ENCODE data around the gene RABL2B.
"Not testable (repeated sequence)": the region's sequence is repeated elsewhere in the genome, so short reads cannot be mapped to it uniquely, and the experiment has no call there.

Gene RABL2B

DNA sequence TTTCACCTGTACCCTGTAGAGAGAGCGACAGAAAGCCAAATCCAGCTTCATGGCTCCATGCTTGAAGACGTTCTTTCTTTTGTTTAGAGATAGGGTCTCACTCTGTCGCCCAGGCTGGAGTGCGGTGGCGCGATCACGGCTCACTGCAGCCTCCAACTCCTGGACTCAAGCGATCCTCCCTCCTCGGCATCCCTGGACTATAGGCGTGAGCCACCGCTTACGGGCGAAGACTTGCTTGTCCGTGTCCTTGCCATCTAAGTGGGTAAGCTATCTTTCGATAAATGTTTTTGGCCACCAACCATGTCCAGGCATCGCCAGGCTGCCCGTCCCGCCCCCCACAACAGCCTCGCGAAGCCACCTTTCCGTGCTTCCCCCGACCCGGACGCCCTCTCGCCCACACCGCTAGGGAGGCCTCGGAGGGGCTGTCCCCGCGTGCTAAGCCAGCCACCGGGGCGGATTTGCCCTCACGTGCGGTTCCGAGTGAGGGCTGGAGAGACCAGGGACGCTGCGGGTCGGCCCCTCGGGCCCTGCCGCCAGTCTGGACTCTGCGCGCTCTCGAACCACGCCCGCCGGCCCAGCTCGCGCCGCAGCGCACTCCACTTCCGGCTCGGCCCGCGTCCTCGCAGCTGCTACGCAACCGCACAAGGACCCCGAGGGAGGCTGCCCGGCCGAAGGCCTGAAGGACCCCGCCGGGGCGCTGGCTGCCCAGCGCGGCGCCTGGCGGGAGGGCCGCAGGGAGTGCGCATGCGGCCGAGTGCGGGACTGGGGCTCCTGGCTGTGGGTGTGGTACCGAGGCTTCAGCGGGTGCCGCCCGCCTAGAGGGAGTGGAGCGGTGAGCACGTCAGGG lies at the start of gene RABL2B:
Gene RABL2B, minus strand, starts transcription at position 604 of the 847 bp plus-strand sequence. CDS start 1,342 bp downstream, outside the sequence.
- peak within 1 kb of the TSS; percentile 75 for H3K4me3 ChIP-seq (ENCODE audit: low read length, poor library complexity, severe bottlenecking)
- H3K4me2 ChIP-seq (ENCODE audit: low read depth, low read length, poor library complexity, severe bottlenecking): peak within 1 kb of the TSS; percentile 78
- H3K9me2 ChIP-seq (replicated peaks; ENCODE audit: low read depth, low read length); H3K4me1 ChIP-seq (ENCODE audit: insufficient read depth, low read length, poor library complexity, severe bottlenecking); H3K79me2 ChIP-seq (ENCODE audit: insufficient read depth, low read length); H3F3A ChIP-seq (ENCODE audit: low read depth); H3K36me3 ChIP-seq (ENCODE audit: insufficient read depth, low read length); H3K27me3 ChIP-seq (ENCODE audit: insufficient read depth, low read length, poor library complexity, severe bottlenecking); H3K9me3 ChIP-seq (ENCODE audit: insufficient read depth, low read depth, low read length); H4K20me1 ChIP-seq (ENCODE audit: insufficient read depth, low read length, poor library complexity, severe bottlenecking): not testable (repeated sequence)
- peak within 1 kb of the TSS; percentile 76 for H3K9ac ChIP-seq (ENCODE audit: low read depth, low read length, poor library complexity, severe bottlenecking)
- H2AFZ ChIP-seq (ENCODE audit: low read length): peak within 1 kb of the TSS; percentile 73; the same call in 1 of the 2 replicates

DNA sequence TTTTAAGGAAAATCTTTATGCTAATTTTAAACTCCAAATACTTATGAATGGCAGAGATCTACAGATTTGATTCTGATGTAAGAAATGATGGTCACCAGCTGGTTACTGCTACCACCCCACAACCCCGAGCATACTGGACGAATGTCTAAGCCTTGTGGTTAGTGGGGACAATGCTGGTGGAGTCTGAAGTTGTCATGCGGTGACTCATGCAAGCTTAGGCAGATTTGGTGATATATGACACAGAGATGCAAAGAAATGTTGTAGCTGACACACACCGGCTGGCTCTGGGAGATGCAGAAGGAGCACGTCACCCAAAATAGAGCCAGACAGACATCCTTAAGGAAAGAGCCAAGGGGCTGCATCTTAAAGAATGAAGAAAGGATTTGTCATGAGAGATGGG lies 3.5 kb upstream of the RABL2B start:
- not testable (repeated sequence) for H3K9me2 ChIP-seq (replicated peaks; ENCODE audit: low read depth, low read length); H3K4me2 ChIP-seq (ENCODE audit: low read depth, low read length, poor library complexity, severe bottlenecking); H3K4me3 ChIP-seq (ENCODE audit: low read length, poor library complexity, severe bottlenecking); H3K4me1 ChIP-seq (ENCODE audit: insufficient read depth, low read length, poor library complexity, severe bottlenecking); H3K36me3 ChIP-seq (ENCODE audit: insufficient read depth, low read length); H3K27me3 ChIP-seq (ENCODE audit: insufficient read depth, low read length, poor library complexity, severe bottlenecking); H4K20me1 ChIP-seq (ENCODE audit: insufficient read depth, low read length, poor library complexity, severe bottlenecking); H3K9ac ChIP-seq (ENCODE audit: low read depth, low read length, poor library complexity, severe bottlenecking); H3K9me3 ChIP-seq (ENCODE audit: insufficient read depth, low read depth, low read length); H3F3A ChIP-seq (ENCODE audit: low read depth); H2AFZ ChIP-seq (ENCODE audit: low read length); H3K79me2 ChIP-seq (ENCODE audit: insufficient read depth, low read length)

GRCh38 chr22:50785289-50785688 lies 1.9 kb upstream of the RABL2B start:
- H3K79me2 ChIP-seq (ENCODE audit: insufficient read depth, low read length); H3F3A ChIP-seq (ENCODE audit: low read depth); H3K9me3 ChIP-seq (ENCODE audit: insufficient read depth, low read depth, low read length); H3K4me1 ChIP-seq (ENCODE audit: insufficient read depth, low read length, poor library complexity, severe bottlenecking); H3K4me3 ChIP-seq (ENCODE audit: low read length, poor library complexity, severe bottlenecking); H3K4me2 ChIP-seq (ENCODE audit: low read depth, low read length, poor library complexity, severe bottlenecking); H3K36me3 ChIP-seq (ENCODE audit: insufficient read depth, low read length); H2AFZ ChIP-seq (ENCODE audit: low read length); H4K20me1 ChIP-seq (ENCODE audit: insufficient read depth, low read length, poor library complexity, severe bottlenecking); H3K9me2 ChIP-seq (replicated peaks; ENCODE audit: low read depth, low read length); H3K27me3 ChIP-seq (ENCODE audit: insufficient read depth, low read length, poor library complexity, severe bottlenecking); H3K9ac ChIP-seq (ENCODE audit: low read depth, low read length, poor library complexity, severe bottlenecking): not testable (repeated sequence)

DNA sequence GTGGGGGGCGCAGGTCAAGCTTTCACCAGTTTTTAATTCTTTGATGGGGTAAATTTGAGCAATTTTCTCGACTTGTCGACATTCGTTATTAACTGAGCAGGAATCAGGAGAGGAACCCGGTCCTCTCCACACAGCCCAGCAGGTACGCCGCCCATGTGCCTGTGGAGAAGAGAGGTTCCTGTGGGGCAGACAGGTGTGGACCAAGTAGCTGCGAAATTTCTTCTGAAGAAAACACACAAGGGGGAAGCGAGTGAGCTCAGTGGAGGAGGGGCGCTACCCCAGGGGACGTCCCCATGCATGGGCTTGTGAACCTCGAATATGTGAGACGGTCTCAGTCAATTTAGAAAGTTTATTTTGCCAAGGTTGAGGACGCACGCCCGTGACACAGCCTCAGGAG lies 442 bp upstream of the RABL2B start:
- peak overlapping the region; percentile 73; the same call in 1 of the 2 replicates for H2AFZ ChIP-seq (ENCODE audit: low read length)
- not testable (repeated sequence) for H3F3A ChIP-seq (ENCODE audit: low read depth)

DNA sequence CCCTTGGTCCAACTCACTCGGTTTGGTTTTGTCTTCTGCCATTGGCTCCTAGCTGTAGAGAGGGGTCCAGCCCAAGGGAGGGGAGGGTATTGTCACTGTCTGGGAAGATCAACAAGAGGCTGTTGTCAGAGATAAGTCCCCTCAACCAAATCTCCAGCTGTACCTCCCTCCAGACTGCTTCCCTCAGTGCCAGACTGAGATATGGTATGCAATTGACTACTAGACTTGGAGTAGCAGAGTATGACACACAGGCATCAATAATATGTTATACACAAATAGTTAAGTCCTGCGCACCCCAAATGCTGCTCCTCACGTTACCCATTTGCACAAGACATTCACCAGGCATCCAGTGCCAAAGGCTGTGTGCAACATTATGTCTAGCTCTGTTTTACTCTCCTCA lies 1.2 kb downstream of the RABL2B start:
- not testable (repeated sequence) for H3K4me3 ChIP-seq (ENCODE audit: low read length, poor library complexity, severe bottlenecking); H2AFZ ChIP-seq (ENCODE audit: low read length); H3K9me3 ChIP-seq (ENCODE audit: insufficient read depth, low read depth, low read length); H3K4me1 ChIP-seq (ENCODE audit: insufficient read depth, low read length, poor library complexity, severe bottlenecking); H3K36me3 ChIP-seq (ENCODE audit: insufficient read depth, low read length); H3K9ac ChIP-seq (ENCODE audit: low read depth, low read length, poor library complexity, severe bottlenecking); H4K20me1 ChIP-seq (ENCODE audit: insufficient read depth, low read length, poor library complexity, severe bottlenecking); H3K27me3 ChIP-seq (ENCODE audit: insufficient read depth, low read length, poor library complexity, severe bottlenecking); H3K79me2 ChIP-seq (ENCODE audit: insufficient read depth, low read length); H3F3A ChIP-seq (ENCODE audit: low read depth); H3K9me2 ChIP-seq (replicated peaks; ENCODE audit: low read depth, low read length)
- H3K4me2 ChIP-seq (ENCODE audit: low read depth, low read length, poor library complexity, severe bottlenecking): peak overlapping the region; percentile 42

More for the DNA sequence above, 442 bp upstream of the RABL2B start:
- not testable (repeated sequence) for H4K20me1 ChIP-seq (ENCODE audit: insufficient read depth, low read length, poor library complexity, severe bottlenecking); H3K27me3 ChIP-seq (ENCODE audit: insufficient read depth, low read length, poor library complexity, severe bottlenecking); H3K36me3 ChIP-seq (ENCODE audit: insufficient read depth, low read length); H3K79me2 ChIP-seq (ENCODE audit: insufficient read depth, low read length); H3K9me3 ChIP-seq (ENCODE audit: insufficient read depth, low read depth, low read length); H3K9me2 ChIP-seq (replicated peaks; ENCODE audit: low read depth, low read length); H3K4me1 ChIP-seq (ENCODE audit: insufficient read depth, low read length, poor library complexity, severe bottlenecking)
- Histone ChIP-seq H3K4me3 (ENCODE audit: low read length, poor library complexity, severe bottlenecking) (peak overlapping the region; percentile 70), H3K9ac (ENCODE audit: low read depth, low read length, poor library complexity, severe bottlenecking) (peak overlapping the region; percentile 76), H3K4me2 (ENCODE audit: low read depth, low read length, poor library complexity, severe bottlenecking) (peak overlapping the region; percentile 78)

DNA sequence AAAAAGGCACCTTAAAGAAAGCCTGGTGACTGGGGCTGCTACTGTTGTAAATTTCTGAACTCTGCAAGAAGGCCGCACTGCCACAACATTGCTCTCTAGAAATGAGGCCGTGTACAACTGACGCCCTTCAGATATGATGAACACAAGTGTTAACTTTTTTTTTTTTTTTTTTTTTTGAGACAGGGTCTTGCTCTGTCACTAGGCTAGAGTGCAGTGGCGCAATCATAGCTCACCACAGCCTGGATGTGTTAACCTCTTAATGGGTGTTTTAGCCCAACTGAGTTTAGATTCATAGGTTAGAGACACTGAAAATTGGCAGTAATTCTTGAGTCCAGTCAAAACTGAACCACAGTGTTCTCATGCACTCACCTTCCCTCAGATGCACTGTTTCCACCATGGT lies 3.2 kb downstream of the RABL2B start:
- not testable (repeated sequence) for H3K36me3 ChIP-seq (ENCODE audit: insufficient read depth, low read length); H3K79me2 ChIP-seq (ENCODE audit: insufficient read depth, low read length); H4K20me1 ChIP-seq (ENCODE audit: insufficient read depth, low read length, poor library complexity, severe bottlenecking); H3K4me1 ChIP-seq (ENCODE audit: insufficient read depth, low read length, poor library complexity, severe bottlenecking); H3F3A ChIP-seq (ENCODE audit: low read depth); H3K9me2 ChIP-seq (replicated peaks; ENCODE audit: low read depth, low read length); H3K4me2 ChIP-seq (ENCODE audit: low read depth, low read length, poor library complexity, severe bottlenecking); H3K9ac ChIP-seq (ENCODE audit: low read depth, low read length, poor library complexity, severe bottlenecking); H3K9me3 ChIP-seq (ENCODE audit: insufficient read depth, low read depth, low read length); H3K27me3 ChIP-seq (ENCODE audit: insufficient read depth, low read length, poor library complexity, severe bottlenecking); H2AFZ ChIP-seq (ENCODE audit: low read length); H3K4me3 ChIP-seq (ENCODE audit: low read length, poor library complexity, severe bottlenecking)

DNA sequence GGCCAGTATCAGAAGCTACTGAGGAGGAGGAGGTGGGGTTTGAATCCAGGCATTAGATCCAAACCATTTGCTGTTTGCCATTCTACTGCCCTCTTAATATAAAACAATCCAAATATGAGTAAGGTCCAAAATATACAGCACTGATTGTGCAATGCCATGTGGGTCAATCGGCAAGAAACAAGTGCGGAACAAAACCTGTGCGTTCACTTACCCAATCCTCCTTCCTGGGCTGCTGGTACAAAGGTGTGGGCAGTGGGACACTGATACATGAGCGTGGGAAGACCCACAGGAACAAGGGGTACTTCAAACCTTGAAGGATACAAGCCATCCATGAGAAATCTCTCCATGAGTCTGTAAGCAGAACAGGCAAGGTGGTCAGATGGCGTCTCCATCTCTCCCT lies 5.8 kb downstream of the RABL2B start:
- H2AFZ ChIP-seq (ENCODE audit: low read length); H3K9me2 ChIP-seq (replicated peaks; ENCODE audit: low read depth, low read length); H3K4me1 ChIP-seq (ENCODE audit: insufficient read depth, low read length, poor library complexity, severe bottlenecking); H3K36me3 ChIP-seq (ENCODE audit: insufficient read depth, low read length); H3K27me3 ChIP-seq (ENCODE audit: insufficient read depth, low read length, poor library complexity, severe bottlenecking); H3F3A ChIP-seq (ENCODE audit: low read depth); H3K79me2 ChIP-seq (ENCODE audit: insufficient read depth, low read length); H3K9ac ChIP-seq (ENCODE audit: low read depth, low read length, poor library complexity, severe bottlenecking); H4K20me1 ChIP-seq (ENCODE audit: insufficient read depth, low read length, poor library complexity, severe bottlenecking); H3K4me3 ChIP-seq (ENCODE audit: low read length, poor library complexity, severe bottlenecking); H3K9me3 ChIP-seq (ENCODE audit: insufficient read depth, low read depth, low read length); H3K4me2 ChIP-seq (ENCODE audit: low read depth, low read length, poor library complexity, severe bottlenecking): not testable (repeated sequence)

Measured in Loucy (cell line).